GM12878 (cell line): ENCODE measurements around the gene CFAP410. TPM values are rescaled to one million over a fixed set of nuclear protein-coding genes. Genes with fewer than 3 reads are reported as not detected.

ENCODE experiments used
- ATAC-seq: fragments of 200-7000 bp; cut with Tn5 transposase; 3 replicates; pipeline ENCODE4 v1.9.1; 2020; ENCODE audit warnings: mild to moderate bottlenecking, moderate library complexity
- BruUV-seq: library from RNA; stranded (reverse); fragments of 400-500 nt; replicated peaks from 2 replicates; lab custom pipeline; 2021; lab: Mats Ljungman, UMichigan
- CTCF ChIA-PET: fragments of 300-600 bp; sonication (Branson Sonifier 250); formaldehyde crosslinking; extraction: SDS; loops from one replicate; lab custom pipeline; 2021; ENCODE audit warnings: inconsistent platforms; lab: Yijun Ruan, JAX
- POLR2A ChIA-PET: fragments of 350-600 bp; formaldehyde crosslinking; extraction: SDS; loops from one replicate; lab custom pipeline; 2021; ENCODE audit warnings: inconsistent platforms; lab: Charles Lee
- RAD21 ChIA-PET: fragments of 300-600 bp; sonication (Branson Sonifier 250); formaldehyde crosslinking; loops from one replicate; lab custom pipeline; 2023; ENCODE audit warnings: antibody characterized with exemption; ENCODE audit not compliant: unreplicated experiment; lab: Charles Lee
- SMC1A ChIA-PET: fragments of 300-600 bp; sonication (Branson Sonifier 250); formaldehyde crosslinking; loops from one replicate; lab custom pipeline; 2023; ENCODE audit not compliant: unreplicated experiment, uncharacterized antibody; lab: Charles Lee
- DNase-seq: peaks from one replicate; pipeline ENCODE4 v3.0.0-alpha.2; 2011; ENCODE audit warnings: low read depth, low spot score
- FAIRE-seq: peaks from 3 replicates; lab custom pipeline; 2011; peaks lifted over from hg19 to GRCh38; lab: Jason Lieb, UNC
- H2AFZ ChIP-seq: 2 replicates; pipeline ENCODE4 v1.6.0; 2011; ENCODE audit warnings: low read depth, low read length, control low read depth; ENCODE audit not compliant: control insufficient read depth
- H3K27ac ChIP-seq: 2 replicates; pipeline ENCODE4 v1.5.1; 2011; ENCODE audit warnings: control low read depth; ENCODE audit not compliant: control insufficient read depth, insufficient read depth
- H3K27me3 ChIP-seq, 2 experiments: replicated peaks in 1 of 2; 2 replicates each; pipeline versions ENCODE4 v1.6.0 to v1.6.1; 2011; ENCODE audit warnings: low read length in 1 of 2; ENCODE audit not compliant: control insufficient read depth in 2 of 2, insufficient read depth in 2 of 2
- H3K36me3 ChIP-seq, 2 experiments: 2 replicates each; pipeline ENCODE4 v1.5.1; 2011; ENCODE audit warnings: low read length in 1 of 2; ENCODE audit not compliant: control insufficient read depth in 2 of 2, insufficient read depth in 2 of 2
- H3K4me1 ChIP-seq: 2 replicates; pipeline ENCODE4 v1.6.1; 2011; ENCODE audit warnings: mild to moderate bottlenecking, low read length, moderate library complexity, mixed read lengths; ENCODE audit not compliant: control insufficient read depth, insufficient read depth
- H3K4me2 ChIP-seq: 2 replicates; pipeline ENCODE4 v1.6.0; 2011; ENCODE audit warnings: control low read depth; ENCODE audit not compliant: control insufficient read depth, insufficient read depth
- H3K4me3 ChIP-seq: fragments of 200-600 bp; sonication (generic); 2 replicates; pipeline ENCODE4 v1.5.1; 2016
- H3K79me2 ChIP-seq: 2 replicates; pipeline ENCODE4 v1.6.0; 2011; ENCODE audit warnings: low read length; ENCODE audit not compliant: control insufficient read depth, insufficient read depth
- H3K9ac ChIP-seq: 2 replicates; pipeline ENCODE4 v1.8.0; 2011; ENCODE audit warnings: low read length, control low read depth, mixed read lengths; ENCODE audit not compliant: control insufficient read depth, insufficient read depth
- H3K9me3 ChIP-seq: replicated peaks from 3 replicates; pipeline ENCODE4 v1.5.1; 2011; ENCODE audit warnings: mild to moderate bottlenecking, low read length; ENCODE audit not compliant: control insufficient read depth, insufficient read depth
- H4K20me1 ChIP-seq: 2 replicates; pipeline ENCODE4 v1.6.0; 2011; ENCODE audit not compliant: control insufficient read depth, insufficient read depth
- BHLHE40 ChIP-seq, 2 experiments: fragments of 450-650 bp in 1 of 2; IDR thresholded peaks; 2 replicates each; pipeline ENCODE4 v1.6.1; 2011 to 2017; ENCODE audit warnings: low read depth in 2 of 2, borderline replicate concordance in 1 of 2, improper control_type of control experiment in 1 of 2, low read length in 1 of 2, mild to moderate bottlenecking in 1 of 2
- E2F4 ChIP-seq: IDR thresholded peaks from 2 replicates; pipeline ENCODE4 v1.6.1; 2012; ENCODE audit warnings: low read depth, low read length, improper control_type of control experiment
- GATAD2B ChIP-seq: fragments of 450-650 bp; conservative IDR thresholded peaks from 2 replicates; pipeline ENCODE4 v1.6.1; 2017; ENCODE audit warnings: low read depth, mild to moderate bottlenecking, moderate library complexity
- IKZF1 ChIP-seq: fragments of 450-650 bp; conservative IDR thresholded peaks from 2 replicates; pipeline ENCODE4 v1.6.1; 2017; ENCODE audit warnings: antibody characterized with exemption, mild to moderate bottlenecking
- IKZF2 ChIP-seq, 2 experiments: fragments of 450-650 bp; IDR thresholded peaks; 2 replicates each; pipeline ENCODE4 v1.6.1; 2017; ENCODE audit warnings: mild to moderate bottlenecking in 2 of 2, moderate library complexity in 2 of 2
- LARP7 ChIP-seq: fragments of 450-650 bp; IDR thresholded peaks from 2 replicates; pipeline ENCODE4 v1.6.1; 2017; ENCODE audit warnings: mild to moderate bottlenecking
- MXI1 ChIP-seq: fragments of 150-350 bp; IDR thresholded peaks from 2 replicates; pipeline ENCODE4 v1.6.1; 2011; ENCODE audit warnings: low read depth, mild to moderate bottlenecking, inconsistent platforms, low read length, improper control_type of control experiment
- MYC ChIP-seq: IDR thresholded peaks from 2 replicates; pipeline ENCODE4 v1.6.1; 2011; ENCODE audit warnings: mild to moderate bottlenecking, low read length, moderate library complexity, inconsistent platforms; ENCODE audit not compliant: insufficient read depth, insufficient replicate concordance, insufficient read length, severe bottlenecking
- NFYB ChIP-seq: IDR thresholded peaks from 2 replicates; pipeline ENCODE4 v1.6.1; 2011; ENCODE audit warnings: low read depth, mild to moderate bottlenecking, low read length, improper control_type of control experiment, moderate library complexity; ENCODE audit not compliant: insufficient read depth
- NR2F1 ChIP-seq: fragments of 450-650 bp; conservative IDR thresholded peaks from 2 replicates; pipeline ENCODE4 v1.6.1; 2017; ENCODE audit warnings: mild to moderate bottlenecking
- RAD21 ChIP-seq: IDR thresholded peaks from 2 replicates; pipeline ENCODE4 v1.6.1; 2011; ENCODE audit warnings: mild to moderate bottlenecking, low read depth, low read length, moderate library complexity; ENCODE audit not compliant: insufficient read depth
- RELB ChIP-seq: fragments of 450-650 bp; IDR thresholded peaks from 2 replicates; pipeline ENCODE4 v1.6.1; 2017; ENCODE audit warnings: low read depth, mild to moderate bottlenecking, moderate library complexity
- ZNF217 ChIP-seq: fragments of 450-650 bp; IDR thresholded peaks from 2 replicates; pipeline ENCODE4 v1.6.1; 2017; ENCODE audit warnings: antibody characterized with exemption, mild to moderate bottlenecking
- ZNF274 ChIP-seq: IDR thresholded peaks from one replicate; pipeline ENCODE4 v1.8.0; 2011; ENCODE audit not compliant: insufficient read length, insufficient read depth
- WGBS: methylation state at CpG from one replicate; pipeline ENCODE4 v1.1.6; 2016; ENCODE audit warnings: low lambda C conversion rate; ENCODE audit not compliant: insufficient replicate concordance, insufficient coverage; ENCODE audit errors: missing lambda C conversion rate; 5-methylcytosine and 5-hydroxymethylcytosine counted together
- in situ Hi-C: fragments of 300-500 bp; cut with MboI; formaldehyde crosslinking; loops from 9 replicates; pipeline ENCODE4 v1.14.3; 2018; ENCODE audit warnings: mixed read lengths
- intact Hi-C: fragments of 100-400 bp; cut with micrococcal nuclease; formaldehyde crosslinking; loops from one replicate; pipeline ENCODE4 v1.14.2; 2022; ENCODE audit not compliant: unreplicated experiment
- polyA plus RNA-seq, 11 experiments: library from polyadenylated mRNA; depleted of rRNA in 4 of 11; unstranded in 6 of 11; stranded (reverse) in 5 of 11; fragments of >200 nt; fragmentation: Nextera tagmentation in 4 of 11; fragmentation: Illumina TruSeq in 1 of 11; extraction: Ambion mirVana in 4 of 11; extraction: Trizol in 1 of 11; gene quantifications; 1 replicate in 1 of 11; 2 replicates in 10 of 11; pipeline versions ENCODE4 v1.2.1 to v1.2.3, GENCODE V29; 2011 to 2016; ENCODE audit warnings: inconsistent platforms in 2 of 11, missing spikeins in 2 of 11, low read depth in 1 of 11
- total RNA-seq, 4 experiments: library from RNA; depleted of rRNA in 3 of 4; stranded (reverse); fragments of >200 nt in 3 of 4; fragmentation: Illumina TruSeq in 1 of 4; extraction: Trizol in 1 of 4; gene quantifications; 2 replicates each; pipeline versions ENCODE4 v1.2.1 to v1.2.3, GENCODE V29; 2013 to 2021

Gene CFAP410
- total and polyA plus RNA-seq, 10 of the 15 experiments (the other 5 are each of a cell fraction or from before 2014, with no cell fraction given): 0.14 to 24.8 (median 11.3) TPM

GRCh38 chr21:44296103-44296519 is 43.1 kb downstream of the CFAP410 start:
- ChIA-PET POLR2A (interaction anchor here (1.4 kb wide), 2 partner anchors 11 to 26 kb away, joined by 3 to 5 read pairs; no protein-coding TSS in a partner anchor), CTCF (interaction anchor here (0.8 to 2.0 kb wide), 3 partner anchors 15 to 28 kb away, joined by 4 to 7 read pairs (median 4); no protein-coding TSS in a partner anchor), SMC1A (interaction anchor here (0.8 to 2.8 kb wide), 4 partner anchors 8 to 45 kb away, joined by 3 to 11 read pairs (median 3); no protein-coding TSS in a partner anchor), RAD21 (interaction anchor here (1.0 to 3.0 kb wide), 5 partner anchors 9 to 43 kb away, joined by 3 to 27 read pairs (median 9); partner anchors contain the start of gene CFAP410)
- intact Hi-C loops (no loop called here), in situ Hi-C loops (no loop called here)
- H3K4me3 ChIP-seq: no peak overlapping the region
- H4K20me1 ChIP-seq: no peaks in the 10 kb centered on the region
- H3K79me2 ChIP-seq: peaks cover 20% of the 10 kb centered on the region
- FAIRE-seq (no peak), ATAC-seq (no peak), DNase-seq (no peak)
- H3K4me2 ChIP-seq: peak overlapping the region; percentile 30; the same call in 1 of the 2 replicates
- no peak overlapping the region; the same call in 1 of the 2 replicates for H3K27ac ChIP-seq
- peaks cover 36% of the 10 kb centered on the region for H3K4me1 ChIP-seq
- peak overlapping the region; percentile 28; the same call in 1 of the 2 replicates for H3K9ac ChIP-seq
- H2AFZ ChIP-seq: no peak overlapping the region
- H3K27me3 ChIP-seq: no peaks in the 10 kb centered on the region
- no peaks in the 10 kb centered on the region for H3K36me3 ChIP-seq
- no peaks in the 10 kb centered on the region for H3K9me3 ChIP-seq
- WGBS: 3% methylated on average over 9 of the region's 12 CpGs
- TF ChIP-seq ZNF217 (0 out of 2 replicates have a peak, but pooled peaks have one; percentile 15), IKZF2 (IDR thresholded peaks at IDR 0.05) (peak; percentile 24; a peak in 2 of 4 replicates), RELB (0 out of 2 replicates have a peak, but pooled peaks have one; percentile 29), ZNF274 (no peak), NFYB (no peak), NR2F1 (peak; percentile 14; the same call in 1 of the 2 replicates), MXI1 (no peak), LARP7 (0 out of 2 replicates have a peak, but pooled peaks have one; percentile 8), GATAD2B (peak; percentile 76), RAD21 (no peak), MYC (no peak), BHLHE40 (IDR thresholded peaks at IDR 0.05; ENCODE audit: borderline replicate concordance in 1 of 2, low read depth in 2 of 2, low read length in 1 of 2) (peak in 1 of 2 experiments; percentile 17; a peak in 1 of 4 replicates), IKZF1 (peak; percentile 42), E2F4 (no peak)
- BruUV-seq: no TSS peak
